Muscle layer of duodenum (tissue), 2 donors: ENCODE measurements around the gene PCSK9.

Experiments used
- H3K27ac ChIP-seq: one replicate; pipeline ENCODE4 v1.7.0; 2013; ENCODE audit warnings: mild to moderate bottlenecking, low read length
- H3K27me3 ChIP-seq: one replicate; pipeline ENCODE4 v1.7.0; 2013; ENCODE audit warnings: low read depth, mild to moderate bottlenecking, control low read depth, low read length
- H3K36me3 ChIP-seq, 2 donors: one replicate each; pipeline ENCODE4 v1.7.0; 2013; ENCODE audit warnings: low read length in 2 of 2, control low read depth in 1 of 2, mild to moderate bottlenecking in 1 of 2; ENCODE audit not compliant: insufficient read depth in 2 of 2, control insufficient read depth in 1 of 2
- H3K4me1 ChIP-seq, 2 donors: one replicate each; pipeline ENCODE4 v1.7.0; 2013; ENCODE audit warnings: low read length in 2 of 2, mild to moderate bottlenecking in 2 of 2, control low read depth in 1 of 2, moderate library complexity in 1 of 2; ENCODE audit not compliant: insufficient read depth in 2 of 2, control insufficient read depth in 1 of 2
- H3K4me3 ChIP-seq, 2 donors: one replicate each; pipeline ENCODE4 v1.7.0; 2013; ENCODE audit warnings: low read length in 2 of 2, low read depth in 1 of 2, mild to moderate bottlenecking in 1 of 2
- H3K9me3 ChIP-seq, 2 donors: one replicate each; pipeline ENCODE4 v1.7.0; 2013; ENCODE audit warnings: low read length in 2 of 2, control low read depth in 1 of 2, mild to moderate bottlenecking in 1 of 2; ENCODE audit not compliant: control insufficient read depth in 1 of 2
- donor health status: healthy.

The PCSK9 gene

GRCh38 chr1:55037733-55038551, 1.4 kb upstream of the PCSK9 start:
- Histone ChIP-seq H3K9me3 (no peaks in the 10 kb centered on the region), H3K27ac (no peak overlapping the region), H3K36me3 (no peaks in the 10 kb centered on the region), H3K4me1 (peaks cover 0 to 12% of the 10 kb centered on the region in 2 donors), H3K4me3 (no peak overlapping the region), H3K27me3 (peaks cover 19% of the 10 kb centered on the region)

DNA sequence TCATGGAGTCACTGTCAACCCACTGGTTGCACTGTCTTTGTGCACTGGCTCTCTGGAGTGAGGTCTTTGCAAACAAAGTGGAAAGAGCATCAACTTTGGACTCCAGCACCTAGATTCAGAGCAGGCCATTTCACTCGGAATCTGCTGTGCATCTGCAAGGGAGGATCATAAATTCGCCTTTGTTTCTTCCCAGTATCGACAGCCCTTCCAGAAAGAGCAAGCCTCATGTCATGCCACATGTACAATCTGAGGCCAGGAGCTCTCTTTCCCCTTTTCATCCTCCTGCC, 853 bp upstream of the PCSK9 start:
- Histone ChIP-seq H3K27ac (no peak overlapping the region), H3K9me3 (no peaks in the 10 kb centered on the region), H3K4me1 (peaks cover 0 to 12% of the 10 kb centered on the region in 2 donors), H3K27me3 (peaks cover 17% of the 10 kb centered on the region), H3K4me3 (no peak overlapping the region), H3K36me3 (no peaks in the 10 kb centered on the region)

DNA sequence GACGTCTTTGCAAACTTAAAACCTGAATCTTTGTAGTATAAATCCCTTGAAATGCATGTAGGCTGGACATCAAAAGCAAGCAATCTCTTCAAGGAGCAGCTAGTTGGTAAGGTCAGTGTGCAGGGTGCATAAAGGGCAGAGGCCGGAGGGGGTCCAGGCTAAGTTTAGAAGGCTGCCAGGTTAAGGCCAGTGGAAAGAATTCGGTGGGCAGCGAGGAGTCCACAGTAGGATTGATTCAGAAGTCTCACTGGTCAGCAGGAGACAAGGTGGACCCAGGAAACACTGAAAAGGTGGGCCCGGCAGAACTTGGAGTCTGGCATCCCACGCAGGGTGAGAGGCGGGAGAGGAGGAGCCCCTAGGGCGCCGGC, 390 bp upstream of the PCSK9 start:
- Histone ChIP-seq H3K27me3 (peaks cover 13% of the 10 kb centered on the region), H3K4me3 (peak overlapping the region; percentile 5 to 45)

DNA sequence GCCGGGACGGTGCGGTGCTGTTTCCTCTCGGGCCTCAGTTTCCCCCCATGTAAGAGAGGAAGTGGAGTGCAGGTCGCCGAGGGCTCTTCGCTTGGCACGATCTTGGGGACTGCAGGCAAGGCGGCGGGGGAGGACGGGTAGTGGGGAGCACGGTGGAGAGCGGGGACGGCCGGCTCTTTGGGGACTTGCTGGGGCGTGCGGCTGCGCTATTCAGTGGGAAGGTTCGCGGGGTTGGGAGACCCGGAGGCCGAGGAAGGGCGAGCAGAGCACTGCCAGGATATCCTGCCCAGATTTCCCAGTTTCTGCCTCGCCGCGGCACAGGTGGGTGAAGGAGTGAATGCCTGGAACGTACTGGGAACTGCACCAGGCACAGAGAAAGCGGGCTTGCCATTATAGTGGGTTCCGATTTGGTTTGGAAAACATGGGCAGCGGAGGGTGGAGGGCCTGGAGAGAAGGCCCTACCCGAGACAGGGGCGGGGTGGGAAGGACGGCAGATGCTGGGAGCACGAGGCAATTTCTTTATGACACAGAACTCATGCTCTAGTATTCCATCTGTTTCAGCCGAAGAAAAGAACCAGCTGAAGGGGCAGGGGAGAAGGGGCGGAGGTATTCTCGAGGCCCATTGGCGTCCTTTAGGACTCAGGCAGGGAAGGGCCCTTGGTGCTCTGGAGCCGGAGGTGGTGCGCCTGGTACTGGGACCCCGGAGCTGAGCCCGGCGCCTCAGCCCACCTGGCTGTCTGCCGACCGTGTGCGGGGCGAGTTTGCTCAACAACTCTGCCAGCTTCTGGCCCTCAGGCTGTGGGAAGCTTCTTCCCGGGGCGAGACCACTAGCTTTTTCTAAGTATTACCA, 960 bp downstream of the PCSK9 start:
- peaks cover 13% of the 10 kb centered on the region for H3K27me3 ChIP-seq
- peak overlapping the region; percentile 28 to 45 for H3K4me3 ChIP-seq

More for the DNA sequence above, 390 bp upstream of the PCSK9 start:
- Histone ChIP-seq H3K27ac (no peak overlapping the region), H3K9me3 (no peaks in the 10 kb centered on the region), H3K36me3 (no peaks in the 10 kb centered on the region), H3K4me1 (peaks cover 0 to 12% of the 10 kb centered on the region in 2 donors)

DNA sequence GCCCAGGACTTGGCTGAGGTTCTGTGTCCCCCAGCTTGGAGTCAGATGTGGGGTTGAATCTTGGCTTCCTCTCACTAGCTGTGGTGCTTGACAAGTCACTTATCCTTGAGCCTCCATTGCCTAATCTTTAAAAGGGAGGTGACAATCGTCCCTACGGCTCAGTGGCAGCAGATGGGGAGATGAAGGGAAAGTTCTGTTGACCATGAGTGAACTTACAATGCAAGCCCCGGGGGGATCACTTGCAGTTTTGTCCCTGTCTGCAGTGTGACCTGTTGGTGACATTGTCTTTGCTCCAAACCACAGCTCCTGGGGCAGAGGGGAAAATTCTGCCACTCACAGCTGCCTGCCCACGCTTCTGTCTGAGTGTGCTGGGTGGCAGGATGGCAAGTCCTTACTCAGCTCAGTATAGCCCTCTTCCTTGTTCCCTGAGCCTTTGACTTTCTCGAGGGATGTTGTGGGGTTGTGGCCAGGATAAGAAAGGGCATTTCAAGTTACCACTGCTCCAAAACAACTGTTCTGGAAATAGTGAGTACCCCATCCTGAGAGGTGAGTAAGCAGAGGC, 1.7 kb downstream of the PCSK9 start:
- Histone ChIP-seq H3K9me3 (no peaks in the 10 kb centered on the region), H3K4me1 (peaks cover 0 to 12% of the 10 kb centered on the region in 2 donors), H3K4me3 (no peak overlapping the region), H3K27me3 (peaks cover 13% of the 10 kb centered on the region), H3K27ac (no peak overlapping the region), H3K36me3 (no peaks in the 10 kb centered on the region)

More for the DNA sequence above, 960 bp downstream of the PCSK9 start:
- H3K4me1 ChIP-seq, result peaks cover 0 to 12% of the 10 kb centered on the region in 2 donors
- H3K36me3 ChIP-seq, result no peaks in the 10 kb centered on the region
- H3K9me3 ChIP-seq, result no peaks in the 10 kb centered on the region
- no peak overlapping the region for H3K27ac ChIP-seq

DNA sequence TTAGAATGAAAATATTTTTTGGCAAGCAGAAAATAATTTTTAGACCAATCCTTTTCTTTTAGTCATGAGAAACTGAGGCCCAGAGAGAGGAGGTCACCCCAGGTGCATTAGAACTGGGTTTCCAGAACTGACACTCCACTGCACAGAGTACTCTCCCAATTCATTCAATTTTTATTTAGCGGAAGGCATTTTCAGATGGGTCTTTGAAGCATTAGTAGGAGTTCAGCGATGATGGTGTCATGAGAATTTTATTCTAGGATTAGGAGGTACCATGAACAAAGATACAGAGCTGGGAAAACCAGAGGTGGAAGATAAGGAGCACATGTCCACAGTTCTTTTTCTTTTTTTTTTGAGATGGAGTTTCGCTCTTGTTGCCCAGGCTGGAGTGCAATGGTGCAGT, 2.3 kb downstream of the PCSK9 start:
- no peak overlapping the region for H3K4me3 ChIP-seq
- no peaks in the 10 kb centered on the region for H3K9me3 ChIP-seq
- H3K27ac ChIP-seq, result no peak overlapping the region
- peaks cover 0 to 12% of the 10 kb centered on the region in 2 donors for H3K4me1 ChIP-seq
- H3K27me3 ChIP-seq, result peaks cover 13% of the 10 kb centered on the region
- H3K36me3 ChIP-seq, result no peaks in the 10 kb centered on the region

DNA sequence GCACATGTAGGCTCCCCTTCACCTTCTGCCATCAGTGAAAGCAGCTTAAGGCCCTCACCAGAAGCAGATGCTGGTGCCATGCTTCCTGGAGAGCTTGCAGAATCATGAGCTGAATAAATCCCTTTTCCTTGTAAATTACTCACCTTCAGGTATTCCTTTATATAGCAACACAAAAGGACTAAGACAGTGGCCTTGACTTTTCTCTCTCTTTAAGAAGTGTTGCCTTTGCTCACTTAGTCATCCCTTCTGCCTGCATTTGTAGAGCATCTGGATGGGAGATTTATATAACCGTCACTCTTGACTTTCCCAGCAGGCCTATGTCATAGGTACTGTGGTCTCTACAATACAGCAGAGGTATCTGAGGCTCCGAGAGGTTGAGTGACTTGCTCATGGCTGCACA, 3.7 kb downstream of the PCSK9 start:
- Histone ChIP-seq H3K4me1 (peaks cover 0 to 12% of the 10 kb centered on the region in 2 donors), H3K27ac (no peak overlapping the region), H3K36me3 (no peaks in the 10 kb centered on the region), H3K4me3 (no peak overlapping the region), H3K9me3 (no peaks in the 10 kb centered on the region), H3K27me3 (peaks cover 9% of the 10 kb centered on the region)

GRCh38 chr1:55043726-55044125, 4.4 kb downstream of the PCSK9 start:
- H3K27ac ChIP-seq, result no peak overlapping the region
- no peak overlapping the region for H3K4me3 ChIP-seq

GRCh38 chr1:55044617-55045397, 5.5 kb downstream of the PCSK9 start:
- H3K27ac ChIP-seq, result no peak overlapping the region
- H3K4me1 ChIP-seq, result peaks cover 0 to 13% of the 10 kb centered on the region in 2 donors
- no peak overlapping the region for H3K4me3 ChIP-seq
- H3K36me3 ChIP-seq, result no peaks in the 10 kb centered on the region
- no peaks in the 10 kb centered on the region for H3K9me3 ChIP-seq
- H3K27me3 ChIP-seq, result peaks cover 7% of the 10 kb centered on the region

More at GRCh38 chr1:55043726-55044125, 4.4 kb downstream of the PCSK9 start:
- no peaks in the 10 kb centered on the region for H3K36me3 ChIP-seq
- H3K27me3 ChIP-seq, result peaks cover 9% of the 10 kb centered on the region
- peaks cover 0 to 12% of the 10 kb centered on the region in 2 donors for H3K4me1 ChIP-seq
- H3K9me3 ChIP-seq, result no peaks in the 10 kb centered on the region

- Histone ChIP-seq H3K4me1 (peaks cover 0 to 11% of the 10 kb centered on the region in 2 donors), H3K9me3 (no peaks in the 10 kb centered on the region), H3K27me3 (peaks cover under 1% of the 10 kb centered on the region), H3K36me3 (no peaks in the 10 kb centered on the region), H3K27ac (no peak overlapping the region), H3K4me3 (no peak overlapping the region)
These were observed 6.1 kb downstream of the PCSK9 start for GRCh38 chr1:55045430-55045829.

DNA sequence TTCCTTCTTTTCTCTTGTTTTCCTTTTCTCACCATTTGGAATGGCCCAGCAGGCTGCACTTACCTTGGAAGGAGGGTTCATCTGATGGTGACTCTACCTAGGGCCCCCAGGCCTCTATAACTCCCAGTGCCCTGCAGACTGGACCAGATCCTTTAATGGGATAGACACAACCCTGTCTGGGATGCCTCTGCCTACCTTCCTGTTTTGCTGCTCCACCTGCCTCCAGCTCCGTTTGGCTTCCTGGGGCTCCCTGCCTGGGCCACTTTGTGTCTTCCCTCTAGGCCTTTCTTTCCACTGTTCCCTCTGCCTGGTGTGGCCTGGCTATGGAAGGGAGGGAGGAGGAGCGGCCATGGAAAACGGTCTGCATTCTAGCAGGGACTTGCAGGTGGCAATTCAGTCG, 7.5 kb downstream of the PCSK9 start:
- no peak overlapping the region for H3K27ac ChIP-seq
- H3K27me3 ChIP-seq, result no peaks in the 10 kb centered on the region
- H3K9me3 ChIP-seq, result no peaks in the 10 kb centered on the region
- no peak overlapping the region for H3K4me3 ChIP-seq
- H3K36me3 ChIP-seq, result no peaks in the 10 kb centered on the region
- H3K4me1 ChIP-seq, result peaks cover 0 to 11% of the 10 kb centered on the region in 2 donors
